ENCODE data around the gene RPL22.

Gene RPL22

DNA sequence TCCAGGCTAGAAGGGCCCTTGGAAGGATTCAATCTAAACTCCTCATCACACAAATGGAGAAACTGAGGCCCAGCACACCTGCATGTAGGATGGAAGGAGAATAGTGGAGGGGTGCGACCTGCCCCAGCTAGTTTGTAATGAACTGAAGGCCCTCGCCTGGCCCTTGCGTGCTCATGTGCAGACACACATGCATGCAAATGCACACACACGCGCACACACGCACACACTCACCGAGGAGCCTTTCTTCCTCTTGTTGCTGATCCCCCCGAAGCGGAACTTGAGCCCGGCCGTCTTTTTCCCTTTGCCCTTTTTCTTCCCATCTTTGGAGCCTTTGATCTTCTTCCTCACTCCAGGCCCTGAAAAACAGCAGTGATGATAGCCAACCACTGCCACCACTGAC lies 47.2 kb downstream of the RPL22 start:
- no peak for DNase-seq (ENCODE audit: low read depth in 2 of 2)

- DNase-seq (ENCODE audit: low read depth in 2 of 2) = no peak
Observed at GRCh38 chr1:6151291-6151822, 48.0 kb downstream of the RPL22 start.

GRCh38 chr1:6150006-6150938 lies 49.1 kb downstream of the RPL22 start:
- DNase-seq (ENCODE audit: low read depth in 2 of 2) = no peak

DNA sequence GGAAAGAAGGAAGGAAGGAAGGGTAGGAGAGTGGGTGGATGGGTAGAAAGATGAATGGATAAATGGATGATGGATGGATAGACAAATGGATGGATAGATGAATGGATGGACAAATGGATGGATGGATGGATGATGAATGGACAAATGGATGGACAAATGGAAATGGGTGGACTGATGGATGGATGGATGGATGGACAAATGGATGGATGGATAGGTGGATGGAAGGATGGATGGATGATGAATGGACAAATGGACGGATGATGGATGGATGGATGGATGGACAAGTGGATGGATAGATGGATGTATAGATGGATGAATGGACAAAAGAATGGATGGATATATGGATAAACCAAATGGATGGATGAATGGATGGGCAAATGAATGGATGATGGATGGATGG lies 49.8 kb downstream of the RPL22 start:
- DNase-seq (ENCODE audit: low read depth in 2 of 2) = no peak

DNA sequence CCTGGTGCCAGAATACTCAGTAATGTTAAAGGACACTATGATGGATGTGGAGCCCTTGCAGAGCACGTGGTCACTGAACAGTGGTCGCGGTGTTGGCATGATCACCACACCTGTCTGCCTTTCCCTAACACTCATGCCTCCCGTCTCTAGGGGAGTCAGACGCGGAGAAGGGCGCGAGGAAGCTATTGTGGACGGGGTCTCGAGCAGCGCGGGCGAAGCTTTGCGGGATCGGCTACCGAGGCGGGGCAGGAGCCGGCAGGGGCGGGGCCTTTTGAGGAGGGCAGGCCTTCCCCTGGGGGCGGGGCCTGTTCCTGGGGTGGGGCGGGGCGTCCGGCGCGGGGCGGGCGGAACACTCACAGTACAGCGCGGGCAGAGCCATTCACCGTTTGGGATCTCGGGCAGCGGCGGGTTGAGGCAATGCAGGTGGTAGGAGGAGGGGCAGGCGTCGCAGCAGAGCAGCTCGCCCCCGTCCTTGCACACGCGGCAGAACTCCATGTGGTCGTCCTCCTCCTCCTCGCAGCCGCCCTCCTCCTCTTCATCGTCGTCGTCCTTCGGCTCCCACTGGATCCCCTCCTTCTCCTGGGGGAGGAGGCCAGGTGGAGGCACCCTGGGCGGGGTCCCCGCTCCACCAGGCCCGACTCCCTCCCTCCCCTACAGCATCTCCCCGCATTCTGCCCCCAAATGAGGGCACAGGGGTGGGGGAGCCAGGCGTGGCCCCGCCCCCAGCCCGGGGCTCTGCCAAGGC lies 50.7 kb downstream of the RPL22 start:
- DNase-seq (ENCODE audit: low read depth in 2 of 2) = peak; percentile 65 to 66

DNA sequence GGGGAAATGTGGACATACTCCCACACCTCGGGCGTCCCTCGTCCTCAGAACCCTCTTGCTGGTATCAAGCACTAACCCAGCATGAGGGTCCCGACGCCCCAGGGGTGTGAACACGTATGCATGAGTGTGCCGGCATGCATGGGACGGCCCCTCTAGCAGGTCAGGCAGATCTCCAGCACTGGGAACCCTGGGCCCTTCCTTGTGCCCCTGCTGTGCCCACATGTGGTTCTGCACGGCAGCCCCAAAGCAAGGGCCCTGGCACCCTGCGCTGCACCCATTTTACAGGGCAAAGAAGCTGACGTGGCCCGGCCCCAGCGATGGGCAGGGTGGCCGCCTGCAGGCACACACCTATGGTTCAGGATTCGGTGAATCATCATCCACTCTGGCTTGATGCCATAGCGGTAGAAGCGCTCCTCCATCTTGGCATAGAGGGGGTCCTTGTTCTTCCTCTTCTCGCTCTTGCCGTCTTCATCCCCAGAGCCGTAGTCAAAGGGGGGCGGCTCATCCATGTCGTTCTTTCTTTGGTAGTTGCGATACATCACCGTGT lies 53.5 kb downstream of the RPL22 start:
- DNase-seq (ENCODE audit: low read depth in 2 of 2) = no peak

- no peak for DNase-seq (ENCODE audit: low read depth in 2 of 2)
Observed at GRCh38 chr1:6145396-6145750, 54.0 kb downstream of the RPL22 start.

DNA sequence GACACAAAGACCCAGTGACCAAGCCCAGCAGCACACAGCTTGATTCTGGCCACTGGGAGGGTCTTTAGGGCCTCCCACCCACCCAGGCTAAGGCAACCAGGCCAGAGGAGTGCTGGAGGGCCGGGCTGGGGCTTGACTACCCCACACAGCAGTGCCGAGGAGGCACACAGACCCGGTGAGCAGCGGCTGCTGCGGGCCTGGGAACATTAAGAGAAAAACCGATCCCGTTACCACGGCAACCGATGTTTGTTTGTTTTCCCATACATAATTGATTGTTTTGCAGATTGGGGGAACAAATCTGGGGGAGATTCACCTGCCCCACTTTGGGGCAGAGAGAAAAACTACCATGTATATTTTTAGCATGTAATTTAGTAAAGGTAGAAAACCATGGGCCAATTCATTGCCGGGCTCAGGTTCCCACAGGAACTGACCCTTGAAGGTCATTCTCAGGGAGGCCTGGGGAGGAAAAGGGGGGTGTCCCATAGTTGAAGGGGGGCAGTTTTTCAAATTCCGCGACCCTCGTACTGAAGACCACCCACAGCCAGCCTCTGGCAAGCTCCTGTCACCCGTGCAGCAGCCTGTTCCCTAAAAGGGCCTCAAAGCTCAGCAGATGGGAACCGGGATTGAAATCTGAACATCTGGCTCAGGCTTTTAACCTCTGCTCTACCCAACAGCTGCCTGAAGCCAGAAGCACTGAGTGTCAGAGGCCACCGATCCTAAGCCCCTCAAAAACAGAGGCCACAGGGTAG lies 54.6 kb downstream of the RPL22 start:
- no peak for DNase-seq (ENCODE audit: low read depth in 2 of 2)

GRCh38 chr1:6144175-6144574 lies 55.2 kb downstream of the RPL22 start:
- DNase-seq (ENCODE audit: low read depth in 2 of 2) = no peak

- DNase-seq (ENCODE audit: low read depth in 2 of 2) = no peak
Observed at GRCh38 chr1:6143395-6143794, 56.0 kb downstream of the RPL22 start.

- DNase-seq (ENCODE audit: low read depth in 2 of 2) = no peak
Observed at GRCh38 chr1:6142734-6143133, 56.7 kb downstream of the RPL22 start.

DNA sequence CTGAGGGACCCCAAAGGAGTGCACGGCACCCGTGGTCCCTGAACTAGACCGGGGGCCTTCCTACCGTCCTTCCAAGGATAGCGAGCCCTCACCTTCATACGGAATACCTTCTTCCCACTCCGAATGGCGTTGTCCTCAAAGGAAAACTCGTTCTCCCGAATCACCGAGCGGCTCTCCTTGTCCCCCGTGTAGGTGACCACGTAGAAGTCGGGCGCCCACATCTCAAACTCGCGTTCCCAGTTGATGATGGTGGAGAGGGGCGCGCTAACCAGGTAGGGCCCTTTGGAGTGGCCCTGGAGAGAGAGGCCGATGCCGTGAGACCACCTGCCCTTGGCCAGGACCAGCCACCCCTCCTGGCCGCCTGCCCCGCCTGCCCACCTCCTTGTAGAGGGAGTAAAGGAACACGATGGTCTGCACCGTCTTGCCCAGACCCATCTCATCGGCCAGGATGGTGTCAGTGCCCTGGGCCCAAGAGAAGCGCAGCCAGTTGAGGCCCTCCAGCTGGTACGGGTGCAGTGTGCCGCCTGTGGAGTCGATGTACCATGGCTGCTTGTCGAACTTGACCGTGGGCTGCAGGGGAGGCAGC lies 57.3 kb downstream of the RPL22 start:
- DNase-seq (ENCODE audit: low read depth in 2 of 2) = no peak

DNA sequence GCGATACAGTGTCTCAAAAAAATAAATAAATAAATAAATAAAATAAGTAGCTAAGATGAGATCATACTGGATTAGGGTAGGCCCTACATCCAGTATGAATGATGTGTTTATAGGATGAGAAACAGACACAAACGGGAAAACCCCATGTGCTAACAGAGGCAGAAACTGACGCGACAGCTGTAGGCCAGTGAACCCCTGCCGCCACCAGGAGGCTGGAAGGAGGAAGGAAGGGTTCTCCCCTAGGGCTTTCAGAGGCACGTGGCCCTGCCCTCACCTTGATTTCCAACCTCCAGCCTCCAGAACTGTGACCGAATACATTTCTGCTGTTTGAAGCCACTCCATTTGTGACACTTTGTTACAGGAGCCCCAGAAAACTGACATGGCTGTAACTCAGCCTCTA lies 57.8 kb downstream of the RPL22 start:
- DNase-seq (ENCODE audit: low read depth in 2 of 2) = peak; percentile 31 to 34

GRCh38 chr1:6140413-6140812 lies 59.0 kb downstream of the RPL22 start:
- no peak for DNase-seq (ENCODE audit: low read depth in 2 of 2)

- DNase-seq (ENCODE audit: low read depth in 2 of 2) = no peak
Observed at GRCh38 chr1:6137758-6138157, 61.6 kb downstream of the RPL22 start.

- DNase-seq (ENCODE audit: low read depth in 2 of 2) = no peak
Observed at GRCh38 chr1:6136516-6137220, 62.7 kb downstream of the RPL22 start.
